GM12891 (cell line): ENCODE data around the gene COMMD10.

ENCODE experiments used
- POLR2A ChIP-seq: IDR thresholded peaks from 2 replicates; pipeline ENCODE4 v1.6.1; 2011; ENCODE audit warnings: low read depth, low read length, control low read depth
- POLR2AphosphoS5 ChIP-seq: IDR thresholded peaks from 2 replicates; pipeline ENCODE4 v1.6.1; 2011; ENCODE audit warnings: low read depth, low read length, control low read depth
- POU2F2 ChIP-seq: IDR thresholded peaks from 2 replicates; pipeline ENCODE4 v1.6.1; 2011; ENCODE audit warnings: low read depth, mild to moderate bottlenecking, control low read depth, low read length, moderate library complexity
- TAF1 ChIP-seq: IDR thresholded peaks from 2 replicates; pipeline ENCODE4 v1.6.1; 2011; ENCODE audit warnings: low read depth, low read length, control low read depth

DNA sequence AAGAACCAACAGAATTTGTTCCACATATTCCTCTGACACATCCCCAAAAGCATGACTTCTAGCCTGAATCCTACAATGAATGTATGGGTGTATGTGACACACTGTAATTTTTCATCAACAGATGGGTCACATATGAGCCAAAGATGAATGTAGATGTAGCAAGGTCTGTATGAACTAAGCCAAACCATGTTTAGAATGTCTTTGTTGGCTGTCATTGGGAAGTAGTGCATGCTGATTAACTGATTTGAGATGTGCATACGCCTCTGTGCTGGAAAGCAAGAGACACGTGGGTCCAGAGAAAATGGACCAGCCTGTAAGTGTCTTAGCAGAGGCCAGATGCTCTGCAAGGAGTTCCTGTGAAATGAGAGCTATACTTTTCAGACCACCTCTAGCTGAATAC, 222.0 kb downstream of the COMMD10 start:
- TF ChIP-seq POLR2A (no peak), TAF1 (no peak), POLR2AphosphoS5 (no peak), POU2F2 (no peak)
